Sigmoid colon (tissue), 7 donors: ENCODE results near the gene SREBF2. TPM values are rescaled to one million over a fixed set of nuclear protein-coding genes. Genes with fewer than 3 reads are reported as not detected.
A peak's percentile ranks its signal among the peaks of the same experiment; 100 is the strongest.
"Not testable (repeated sequence)": the region's sequence is repeated elsewhere in the genome, so short reads cannot be mapped to it uniquely, and the experiment has no call there.

ENCODE experiments used
- DNase-seq: peaks from one replicate; pipeline ENCODE4 v3.0.0-alpha.2; 2019
- H3K27ac ChIP-seq, 4 donors: fragments of 200-600 bp; sonication (generic); one replicate each; pipeline ENCODE4 v1.5.1; 2016 to 2019; ENCODE audit warnings: mild to moderate bottlenecking in 1 of 4
- H3K27me3 ChIP-seq, 3 donors: fragments of 200-600 bp; sonication (generic); one replicate each; pipeline ENCODE4 v1.5.1; 2019; ENCODE audit warnings: mild to moderate bottlenecking in 1 of 3
- H3K36me3 ChIP-seq, 4 donors: fragments of 200-600 bp; sonication (generic); one replicate each; pipeline ENCODE4 v1.5.1; 2016 to 2019
- H3K4me1 ChIP-seq, 4 donors: fragments of 200-600 bp; sonication (generic); one replicate each; pipeline ENCODE4 v1.5.1; 2017 to 2019
- H3K4me3 ChIP-seq, 4 donors: fragments of 200-600 bp; sonication (generic); one replicate each; pipeline ENCODE4 v1.5.1; 2017 to 2019; ENCODE audit warnings: mild to moderate bottlenecking in 2 of 4, moderate library complexity in 1 of 4
- H3K9me3 ChIP-seq, 4 donors: fragments of 200-600 bp in 3 of 4; sonication (generic) in 3 of 4; one replicate each; pipeline versions ENCODE4 v1.5.1 to v1.6.1; 2013 to 2019
- CTCF ChIP-seq, 4 experiments: fragments of 450-650 bp in 3 of 4; fragments of 200-600 bp in 1 of 4; IDR thresholded peaks; one replicate each; pipeline ENCODE4 v1.5.1; 2016 to 2019; ENCODE audit warnings: antibody characterized with exemption in 4 of 4, mild to moderate bottlenecking in 3 of 4, moderate library complexity in 2 of 4
- EP300 ChIP-seq, 4 donors: sonication (generic); formaldehyde crosslinking; IDR thresholded peaks; one replicate each; pipeline ENCODE4 v1.6.1; 2017; ENCODE audit warnings: antibody characterized with exemption in 4 of 4
- POLR2A ChIP-seq, 2 donors: fragments of 450-650 bp; IDR thresholded peaks; one replicate each; pipeline ENCODE4 v1.6.1; 2016; ENCODE audit warnings: antibody characterized with exemption in 2 of 2, mild to moderate bottlenecking in 2 of 2, moderate library complexity in 2 of 2
- POLR2AphosphoS5 ChIP-seq, 4 donors: sonication (generic); formaldehyde crosslinking; IDR thresholded peaks; one replicate each; pipeline ENCODE4 v1.6.1; 2017; ENCODE audit warnings: antibody characterized with exemption in 4 of 4
- WGBS, 2 donors: extraction: QIAGEN DNeasy Blood & Tissue Kit; methylation state at CpG; one replicate each; pipeline ENCODE4 v1.1.7; 2013; 5-methylcytosine and 5-hydroxymethylcytosine counted together
- intact Hi-C: fragments of 100-400 bp; cut with DNase I; formaldehyde crosslinking; loops from one replicate; pipeline ENCODE4 v1.15.1; 2023
- polyA plus RNA-seq, 3 donors: library from polyadenylated mRNA; stranded (reverse); fragments of 200-250 nt; gene quantifications; one replicate each; pipeline ENCODE4 v1.2.3, GENCODE V29; 2013
- total RNA-seq, 4 donors: library from RNA; depleted of rRNA; stranded (reverse); fragments of >200 nt; gene quantifications; one replicate each; pipeline ENCODE4 v1.1.0, GENCODE V29; 2016
- donor health status: healthy with polysubstance abuse.
- donor health status: Bipolar disorder and iron deficiency.
- donor health status: healthy.

The SREBF2 gene
- total and polyA plus RNA-seq, 7 donors: 13.8 to 132 (median 25.3) TPM

- WGBS, 2 donors: 19 to 59% methylated on average over 9 of the region's 9 CpGs
- no peak for DNase-seq
- TF ChIP-seq POLR2AphosphoS5 (IDR thresholded peaks at IDR 0.05) (no peak), EP300 (IDR thresholded peaks at IDR 0.05) (no peak), CTCF (IDR thresholded peaks at IDR 0.05) (no peak), POLR2A (IDR thresholded peaks at IDR 0.05) (no peak)
Observed at GRCh38 chr22:41943661-41944209, 110.8 kb downstream of the SREBF2 start.

GRCh38 chr22:41946629-41947423, 113.9 kb downstream of the SREBF2 start, which contains the start of gene CENPM:
TSS of gene CENPM (minus strand) at chr22:41947152. CDS start at chr22:41947076, 76 bp downstream.
- Histone ChIP-seq H3K9me3 (no peaks in the 10 kb centered on the region), H3K4me3 (peak within 1 kb of the TSS; percentile 45 to 72 (median 60)), H3K27ac (peak within 1 kb of the TSS; percentile 15 to 68 (median 60)), H3K36me3 (no peaks in the 10 kb centered on the region), H3K4me1 (peaks cover 0 to 17% (median 11%) of the 10 kb centered on the region in 4 donors), H3K27me3 (no peaks in the 10 kb centered on the region)
- intact Hi-C loops: loop anchor here (2.0 kb wide), 1 partner anchor 114 kb away; the partner anchor contains the start of gene SREBF2
- TF ChIP-seq POLR2A (IDR thresholded peaks at IDR 0.05) (no peak), CTCF (IDR thresholded peaks at IDR 0.05) (peak in 1 of 4 experiments; percentile 19), EP300 (IDR thresholded peaks at IDR 0.05) (no peak), POLR2AphosphoS5 (IDR thresholded peaks at IDR 0.05) (no peak)
- 1 to 2% methylated on average over 56 of the region's 56 CpGs for WGBS, 2 donors
- peak; percentile 94 for DNase-seq

More at GRCh38 chr22:41943661-41944209, 110.8 kb downstream of the SREBF2 start:
- Histone ChIP-seq H3K4me3 (no peak overlapping the region), H3K27me3 (no peaks in the 10 kb centered on the region), H3K36me3 (no peaks in the 10 kb centered on the region), H3K9me3 (no peaks in the 10 kb centered on the region), H3K27ac (no peak overlapping the region), H3K4me1 (peaks cover 0 to 28% (median 21%) of the 10 kb centered on the region in 4 donors)
- intact Hi-C loops: no loop called here

- H3K27me3 ChIP-seq: no peaks in the 10 kb centered on the region
- peaks cover 0 to 17% (median 11%) of the 10 kb centered on the region in 4 donors for H3K4me1 ChIP-seq
- intact Hi-C loops: loop anchor here (2.0 kb wide), 1 partner anchor 115 kb away; the partner anchor contains the start of gene SREBF2
- no peaks in the 10 kb centered on the region for H3K36me3 ChIP-seq
- H3K4me3 ChIP-seq: peak overlapping the region in 3 of 4 donors; percentile 55 to 72 (median 66)
- H3K9me3 ChIP-seq: no peaks in the 10 kb centered on the region
- H3K27ac ChIP-seq: peak overlapping the region in 3 of 4 donors; percentile 15 to 68 (median 65)
- no peak for DNase-seq
- TF ChIP-seq EP300 (IDR thresholded peaks at IDR 0.05): no peak
- no peak for TF ChIP-seq CTCF (IDR thresholded peaks at IDR 0.05)
- TF ChIP-seq POLR2AphosphoS5 (IDR thresholded peaks at IDR 0.05): no peak
- TF ChIP-seq POLR2A (IDR thresholded peaks at IDR 0.05): no peak
- WGBS, 2 donors: 64 to 76% methylated on average over 21 of the region's 21 CpGs
Observed at GRCh38 chr22:41947424-41948080, 114.6 kb downstream of the SREBF2 start.

GRCh38 chr22:41948142-41948541, 115.2 kb downstream of the SREBF2 start:
- Histone ChIP-seq H3K27me3 (no peaks in the 10 kb centered on the region), H3K27ac (no peak overlapping the region), H3K4me1 (peaks cover 0 to 17% (median 11%) of the 10 kb centered on the region in 4 donors), H3K36me3 (no peaks in the 10 kb centered on the region), H3K4me3 (no peak overlapping the region), H3K9me3 (no peaks in the 10 kb centered on the region)
- TF ChIP-seq POLR2A (IDR thresholded peaks at IDR 0.05) (no peak), POLR2AphosphoS5 (IDR thresholded peaks at IDR 0.05) (no peak), EP300 (IDR thresholded peaks at IDR 0.05) (no peak), CTCF (IDR thresholded peaks at IDR 0.05) (no peak)
- WGBS, 2 donors: 89 to 93% methylated on average over 2 of the region's 2 CpGs
- DNase-seq: no peak
- intact Hi-C loops: no loop called here

- 86 to 98% methylated on average over 8 of the region's 8 CpGs for WGBS, 2 donors
- peaks cover 0 to 17% (median 11%) of the 10 kb centered on the region in 4 donors for H3K4me1 ChIP-seq
- not testable (repeated sequence) for DNase-seq
Observed at GRCh38 chr22:41948928-41949296, 116.0 kb downstream of the SREBF2 start.

More at GRCh38 chr22:41948928-41949296, 116.0 kb downstream of the SREBF2 start:
- H3K36me3 ChIP-seq, H3K27me3 ChIP-seq, intact Hi-C loops, H3K9me3 ChIP-seq, H3K27ac ChIP-seq, H3K4me3 ChIP-seq: not testable (repeated sequence)
